GM18868 (cell line): ENCODE results near the gene CTBP2.
"Not testable (repeated sequence)": the region's sequence is repeated elsewhere in the genome, so short reads cannot be mapped to it uniquely, and the experiment has no call there.

Source experiments
- ATAC-seq: cut with Tn5 transposase; IDR thresholded peaks from one replicate; pipeline ENCODE4 v1.9.1; 2021; ENCODE audit warnings: mild to moderate bottlenecking, moderate library complexity; ENCODE audit not compliant: unreplicated experiment

CTBP2 gene

GRCh38 chr10:125073996-125074395 lies 86.4 kb downstream of the CTBP2 start:
- no peak for ATAC-seq

GRCh38 chr10:125072794-125073193 lies 87.6 kb downstream of the CTBP2 start:
- ATAC-seq = no peak

- ATAC-seq = no peak
Observed at GRCh38 chr10:125071008-125071407, 89.4 kb downstream of the CTBP2 start.

GRCh38 chr10:125068406-125068805 lies 92.0 kb downstream of the CTBP2 start:
- ATAC-seq = no peak

DNA sequence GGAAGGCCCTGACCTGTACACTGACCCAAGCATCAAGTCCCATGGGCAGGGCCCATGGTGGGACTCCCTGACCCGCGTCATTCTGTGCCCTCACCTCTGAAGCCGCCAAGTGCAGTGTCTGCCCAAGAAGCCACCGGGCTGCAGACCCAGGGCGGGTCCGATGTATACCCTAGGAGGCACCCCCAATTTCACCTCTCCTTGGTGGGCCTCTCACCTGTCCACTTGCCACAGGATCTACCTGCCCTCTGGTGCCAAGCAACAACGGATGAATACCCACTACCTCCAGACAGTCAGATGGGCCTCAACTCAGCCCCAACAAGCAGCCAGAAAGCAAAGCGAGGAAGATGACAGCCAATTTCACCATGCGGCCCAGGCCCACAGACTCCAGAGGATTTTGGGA lies 92.6 kb downstream of the CTBP2 start:
- no peak for ATAC-seq

- ATAC-seq = no peak
Observed at GRCh38 chr10:125066764-125067450, 93.5 kb downstream of the CTBP2 start.

GRCh38 chr10:125064681-125065492 lies 95.5 kb downstream of the CTBP2 start:
- peak; percentile 89 for ATAC-seq

- ATAC-seq = no peak
Observed at GRCh38 chr10:125063256-125063925, 97.0 kb downstream of the CTBP2 start.

- ATAC-seq = no peak
Observed at GRCh38 chr10:125062914-125063230, 97.5 kb downstream of the CTBP2 start.

DNA sequence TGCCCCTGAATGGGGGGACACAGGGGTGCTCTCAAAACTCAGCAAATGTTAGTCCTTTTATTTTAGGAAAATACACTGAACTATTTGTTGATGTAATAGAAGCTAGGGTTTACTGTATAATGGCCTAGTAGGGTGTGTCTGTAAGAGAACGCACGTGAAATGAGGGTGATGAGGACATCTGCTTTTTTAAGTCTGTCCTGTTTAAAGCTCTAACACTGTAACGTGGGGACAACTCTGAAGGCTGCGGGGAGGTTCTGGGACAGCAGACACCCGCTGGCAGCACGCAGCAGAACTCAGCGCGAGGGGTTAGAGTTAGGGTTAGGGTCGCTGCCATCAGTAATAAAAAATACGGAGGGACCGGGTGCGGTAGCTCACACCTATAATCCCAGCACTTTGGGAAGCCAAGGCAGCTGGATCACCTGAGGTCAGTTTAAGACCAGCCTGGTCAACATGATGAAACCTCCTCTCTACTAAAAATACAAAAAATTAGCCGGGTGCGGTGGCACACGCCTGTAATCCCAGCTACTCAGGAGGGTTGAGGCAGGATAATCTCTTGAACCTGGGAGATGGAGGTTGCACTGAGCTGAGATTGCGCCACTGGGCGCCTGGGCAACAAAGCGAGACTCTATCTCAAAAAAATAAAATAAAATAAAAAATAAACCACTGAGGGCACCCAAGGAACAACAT lies 98.0 kb downstream of the CTBP2 start:
- ATAC-seq = no peak

- ATAC-seq = no peak
Observed at GRCh38 chr10:125061557-125062226, 98.7 kb downstream of the CTBP2 start.

DNA sequence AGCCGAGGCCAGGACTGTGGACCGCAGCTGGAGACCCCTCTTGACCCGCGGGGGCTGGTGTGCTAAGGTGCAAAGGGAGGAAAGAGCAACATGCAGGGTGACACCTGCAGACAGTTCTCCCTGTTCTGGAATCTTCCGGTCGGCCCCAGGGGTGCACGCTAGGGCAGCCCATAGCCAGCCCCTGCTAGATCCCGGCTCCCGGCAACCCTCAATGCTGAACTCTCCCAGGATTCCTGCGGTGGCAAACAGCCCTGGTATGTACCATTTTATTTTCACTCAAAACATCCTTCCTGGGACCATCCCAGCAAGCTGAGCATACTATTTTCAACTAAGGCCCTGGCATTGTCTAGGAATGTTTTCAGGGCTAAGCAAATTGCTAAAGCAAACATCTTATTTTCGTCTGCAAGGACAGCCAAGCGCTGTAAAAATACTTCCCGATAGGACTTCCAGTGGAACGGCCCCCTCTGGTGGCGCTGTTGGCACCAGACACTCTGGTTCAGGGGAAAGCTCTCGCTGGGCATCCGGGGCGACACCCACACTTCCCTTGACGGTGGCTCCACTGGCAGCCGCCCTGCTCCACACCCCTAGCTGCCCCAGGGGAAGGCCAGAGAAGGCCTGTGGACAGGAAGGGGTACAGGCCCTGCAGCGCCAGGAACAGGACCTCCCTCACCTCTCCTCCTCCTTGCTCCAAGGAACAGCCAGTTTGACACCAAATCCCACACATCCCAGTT lies 99.4 kb downstream of the CTBP2 start:
- no peak for ATAC-seq

- no peak for ATAC-seq
Observed at GRCh38 chr10:125060482-125060825, 99.9 kb downstream of the CTBP2 start.

DNA sequence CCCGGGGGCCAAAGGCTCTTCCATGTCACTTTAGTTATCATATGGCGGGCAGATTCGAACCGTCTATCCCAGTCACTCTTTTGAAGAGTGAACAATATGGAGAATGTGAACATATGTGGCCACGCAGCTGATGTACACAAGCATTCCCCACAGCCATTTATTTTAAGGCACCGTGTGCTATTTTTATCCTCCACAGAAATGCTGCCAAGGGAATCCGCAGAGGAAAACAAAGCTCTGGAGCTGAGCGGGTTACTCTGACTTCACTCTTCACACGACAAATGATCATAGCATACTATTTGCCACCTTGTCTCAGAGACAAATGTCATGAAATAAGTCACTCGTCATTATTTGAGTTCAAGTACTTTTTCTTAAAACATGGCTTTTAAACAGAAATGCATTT lies 100.3 kb downstream of the CTBP2 start:
- ATAC-seq = no peak

DNA sequence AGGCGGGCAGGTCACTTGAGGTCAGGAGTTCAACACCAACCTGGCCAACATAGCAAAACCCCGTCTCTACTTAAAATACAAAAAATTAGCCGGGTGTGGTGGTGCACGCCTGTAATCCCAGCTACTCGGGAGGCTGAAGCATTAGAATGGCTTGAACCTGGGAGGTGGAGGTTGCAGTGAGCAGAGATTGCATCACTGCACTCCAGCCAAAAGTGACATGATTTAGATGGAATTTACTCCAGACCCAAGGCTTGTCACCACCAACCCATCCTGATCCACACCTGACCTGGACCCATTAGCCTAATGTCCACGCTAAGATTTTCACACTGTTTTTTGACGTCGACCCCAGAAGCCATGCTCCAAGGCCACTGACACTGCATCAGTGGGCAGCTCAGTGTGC lies 101.0 kb downstream of the CTBP2 start:
- not testable (repeated sequence) for ATAC-seq

DNA sequence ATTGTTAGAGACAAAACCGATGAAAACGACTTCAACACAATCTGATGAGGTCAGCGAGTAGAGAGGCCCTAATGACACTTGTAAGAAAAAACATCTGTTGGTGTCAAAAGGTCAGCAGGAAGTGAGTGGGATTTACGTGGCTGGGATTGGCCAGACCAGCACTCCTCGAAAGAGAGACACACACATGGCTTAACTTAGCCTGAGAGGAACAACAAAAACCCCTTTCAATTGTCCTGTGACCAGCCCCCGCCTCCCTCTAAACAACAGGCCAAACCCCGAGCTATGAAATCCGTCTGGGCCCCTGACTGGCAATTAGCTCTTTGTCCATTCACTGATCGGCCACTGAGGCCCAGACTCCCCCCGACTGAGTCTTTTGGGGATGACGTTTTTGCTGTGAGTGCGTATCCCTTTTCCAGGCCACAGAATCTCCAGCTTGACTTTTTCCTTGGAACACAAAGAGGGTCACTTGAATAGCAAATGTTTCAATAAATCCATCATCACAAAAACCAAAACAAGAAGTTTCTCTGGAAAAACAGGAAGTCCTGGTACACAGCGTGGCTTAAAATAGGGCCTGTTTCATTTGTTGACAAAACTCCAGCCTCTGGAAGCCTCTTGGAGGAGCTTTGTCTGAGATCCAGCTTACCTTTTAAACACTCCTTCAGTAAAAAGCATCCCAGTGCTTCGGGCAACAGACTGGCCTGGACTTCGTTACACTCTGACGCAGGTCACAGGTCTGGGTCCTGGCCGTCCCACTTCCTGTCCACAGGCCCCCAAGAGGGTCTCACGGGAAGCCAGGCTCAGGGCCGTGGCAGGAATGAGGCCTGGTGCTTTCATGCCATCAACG lies 103.0 kb downstream of the CTBP2 start:
- no peak for ATAC-seq

DNA sequence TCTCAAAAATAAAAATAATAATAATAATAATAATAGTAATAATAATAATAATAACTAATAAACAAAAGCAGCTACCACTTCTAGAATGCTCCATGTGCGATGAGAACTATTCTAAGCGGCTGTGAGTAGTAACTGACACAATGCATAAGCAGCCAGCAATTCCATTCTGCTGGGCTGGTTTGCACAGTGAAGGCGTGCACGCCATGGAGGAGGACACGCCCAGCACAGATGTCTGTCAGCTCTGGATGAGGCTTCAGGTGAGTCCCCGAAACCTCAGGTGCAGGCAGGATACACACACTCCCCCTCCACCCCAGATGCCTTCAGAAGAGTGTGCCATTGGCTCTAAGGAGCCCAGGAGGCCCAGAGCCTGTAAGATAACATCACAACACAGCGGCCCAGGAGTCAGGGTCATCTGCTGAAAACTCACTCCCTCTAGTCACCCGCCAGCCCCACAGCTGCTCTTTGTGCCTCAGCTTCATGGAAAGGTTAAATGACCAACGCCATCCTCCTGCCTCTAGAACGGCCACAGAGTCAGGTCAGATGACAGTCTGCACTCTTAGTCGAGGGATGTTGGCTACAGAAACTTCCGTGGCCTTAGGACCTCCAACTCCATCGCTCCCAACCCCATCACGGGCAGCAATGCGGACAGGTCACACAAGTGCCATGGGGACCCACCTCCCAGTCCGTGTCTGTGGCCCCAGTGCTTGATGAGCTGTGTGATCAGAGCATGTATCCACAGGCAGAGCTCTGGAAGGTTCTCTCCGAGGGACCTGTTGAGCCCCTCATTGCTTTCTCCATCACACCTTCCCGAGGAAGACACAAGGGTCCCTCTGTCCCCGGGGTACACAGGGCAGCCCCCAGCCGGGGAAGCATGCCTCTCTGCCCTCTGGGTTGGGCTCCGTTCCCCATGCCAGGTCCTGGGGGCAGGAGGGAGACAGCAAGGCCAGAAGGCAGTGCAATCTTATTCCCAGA lies 103.9 kb downstream of the CTBP2 start:
- ATAC-seq = no peak

GRCh38 chr10:125055446-125055845 lies 104.9 kb downstream of the CTBP2 start:
- no peak for ATAC-seq
